Upper lobe of left lung (tissue), 4 donors: ENCODE results near the gene PRSS37.

Source experiments
- CTCF ChIP-seq, 6 experiments: fragments of 450-650 bp in 4 of 6; fragments of 200-600 bp in 2 of 6; sonication (generic) in 2 of 6; IDR thresholded peaks; one replicate each; pipeline ENCODE4 v1.5.1; 2016 to 2019; ENCODE audit warnings: antibody characterized with exemption in 6 of 6
- EP300 ChIP-seq, 4 donors: sonication (generic); formaldehyde crosslinking; IDR thresholded peaks; one replicate each; pipeline ENCODE4 v1.5.1; 2017; ENCODE audit warnings: antibody characterized with exemption in 4 of 4, control low read depth in 2 of 4
- POLR2A ChIP-seq, 4 donors: fragments of 450-650 bp; IDR thresholded peaks; one replicate each; pipeline ENCODE4 v1.5.1; 2016 to 2017; ENCODE audit warnings: antibody characterized with exemption in 4 of 4, mild to moderate bottlenecking in 2 of 4
- POLR2AphosphoS5 ChIP-seq, 2 donors: sonication (generic); formaldehyde crosslinking; IDR thresholded peaks; one replicate each; pipeline ENCODE4 v1.5.1; 2017; ENCODE audit warnings: antibody characterized with exemption in 2 of 2

DNA sequence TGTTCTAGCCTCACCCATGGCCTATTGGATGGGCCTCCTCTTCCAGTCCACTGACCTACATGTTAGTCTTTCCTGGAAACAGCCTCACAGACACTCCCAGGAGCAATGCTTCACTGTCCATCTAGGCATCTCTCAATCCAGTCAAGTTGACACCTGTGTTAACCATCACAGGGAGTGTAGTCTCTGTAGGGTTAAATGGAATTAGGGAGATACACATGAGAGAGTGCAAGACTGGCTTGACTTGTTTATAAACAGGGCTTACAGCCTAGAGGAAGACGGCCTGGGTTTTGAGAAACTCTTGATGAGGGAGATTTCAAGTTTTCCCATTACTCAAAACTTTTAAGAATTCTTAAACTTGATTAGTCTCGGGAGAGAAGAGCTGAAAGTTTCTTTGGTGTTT lies 18.9 kb upstream of the PRSS37 start:
- TF ChIP-seq POLR2A (IDR thresholded peaks at IDR 0.05): no peak
- TF ChIP-seq CTCF (IDR thresholded peaks at IDR 0.05): no peak
- TF ChIP-seq POLR2AphosphoS5 (IDR thresholded peaks at IDR 0.05): no peak
- TF ChIP-seq EP300 (IDR thresholded peaks at IDR 0.05): no peak
